GM12865 (cell line): ENCODE results near the gene MYH11.
A peak's percentile ranks its signal among the peaks of the same experiment; 100 is the strongest.
"Not testable (repeated sequence)": the region's sequence is repeated elsewhere in the genome, so short reads cannot be mapped to it uniquely, and the experiment has no call there.

Source experiments
- DNase-seq: peaks from one replicate; pipeline ENCODE4 v3.0.0; 2010; ENCODE audit warnings: low read depth
- H3K4me3 ChIP-seq: 2 replicates; pipeline ENCODE4 v1.5.1; 2011; ENCODE audit warnings: mild to moderate bottlenecking, low read depth, low read length, control low read depth
- TF ChIP-seq, protein P1 (sequence below): IDR thresholded peaks from 2 replicates; pipeline ENCODE4 v1.5.1; 2011; ENCODE audit warnings: low read length, control low read depth, low read depth, inconsistent platforms; ENCODE audit not compliant: insufficient read depth; ENCODE audit errors: missing control alignments

Gene MYH11

DNA sequence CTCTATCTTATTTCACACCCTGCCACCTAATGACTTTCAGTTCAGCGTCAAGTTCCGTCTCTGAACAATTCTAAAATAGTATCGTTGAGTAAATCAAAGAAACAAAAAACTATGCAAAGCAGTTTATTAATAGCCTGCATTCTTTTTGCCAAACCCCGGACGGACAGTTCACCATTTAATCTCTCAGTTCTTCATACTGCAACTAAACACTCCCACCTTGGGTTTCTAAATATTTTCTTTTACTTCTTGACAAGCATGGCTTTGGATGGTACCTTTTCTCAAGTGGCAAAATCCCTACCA, 1.2 kb downstream of the MYH11 start:
- no peak overlapping the region for H3K4me3 ChIP-seq
- DNase-seq = peak; percentile 73
- TF ChIP-seq, protein P1, sequence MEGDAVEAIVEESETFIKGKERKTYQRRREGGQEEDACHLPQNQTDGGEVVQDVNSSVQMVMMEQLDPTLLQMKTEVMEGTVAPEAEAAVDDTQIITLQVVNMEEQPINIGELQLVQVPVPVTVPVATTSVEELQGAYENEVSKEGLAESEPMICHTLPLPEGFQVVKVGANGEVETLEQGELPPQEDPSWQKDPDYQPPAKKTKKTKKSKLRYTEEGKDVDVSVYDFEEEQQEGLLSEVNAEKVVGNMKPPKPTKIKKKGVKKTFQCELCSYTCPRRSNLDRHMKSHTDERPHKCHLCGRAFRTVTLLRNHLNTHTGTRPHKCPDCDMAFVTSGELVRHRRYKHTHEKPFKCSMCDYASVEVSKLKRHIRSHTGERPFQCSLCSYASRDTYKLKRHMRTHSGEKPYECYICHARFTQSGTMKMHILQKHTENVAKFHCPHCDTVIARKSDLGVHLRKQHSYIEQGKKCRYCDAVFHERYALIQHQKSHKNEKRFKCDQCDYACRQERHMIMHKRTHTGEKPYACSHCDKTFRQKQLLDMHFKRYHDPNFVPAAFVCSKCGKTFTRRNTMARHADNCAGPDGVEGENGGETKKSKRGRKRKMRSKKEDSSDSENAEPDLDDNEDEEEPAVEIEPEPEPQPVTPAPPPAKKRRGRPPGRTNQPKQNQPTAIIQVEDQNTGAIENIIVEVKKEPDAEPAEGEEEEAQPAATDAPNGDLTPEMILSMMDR = no peak

DNA sequence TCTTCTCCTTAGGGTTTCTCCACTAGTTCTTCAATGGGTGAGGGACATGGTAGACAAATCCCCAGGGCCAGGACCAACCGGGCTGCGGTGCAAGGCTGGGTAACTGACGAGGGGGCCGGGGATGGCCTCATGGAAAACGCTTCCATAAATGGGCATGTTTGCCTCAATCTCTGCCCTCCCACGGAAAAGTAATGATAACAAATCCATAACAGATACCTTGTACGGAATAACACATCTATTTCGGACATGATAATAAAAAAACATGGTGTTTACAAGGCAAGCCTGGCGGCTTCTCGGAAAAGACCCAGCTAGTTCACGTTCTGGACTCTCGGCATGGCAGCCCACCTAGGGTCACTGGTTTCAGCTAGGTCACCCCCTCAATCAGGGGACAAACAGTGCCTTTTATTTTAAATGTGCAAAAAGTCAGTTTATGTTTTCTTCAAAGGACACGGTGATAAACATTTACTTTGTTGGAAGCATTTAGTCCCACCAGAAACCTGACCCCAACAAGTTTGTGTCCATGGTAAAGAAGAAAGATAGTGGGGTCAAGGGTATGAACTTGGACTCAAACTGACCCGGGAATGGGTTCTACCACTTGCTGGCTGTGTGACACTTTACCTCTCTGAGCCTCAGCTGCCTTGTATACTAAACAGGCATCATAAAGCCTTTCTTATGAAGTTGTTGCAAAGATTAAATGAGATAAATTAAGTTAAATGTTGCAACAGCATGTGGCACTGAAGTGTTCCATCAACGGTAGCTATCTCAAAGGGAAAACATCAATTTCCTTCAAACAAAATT, 1.7 kb downstream of the MYH11 start:
- no peak for DNase-seq
- H3K4me3 ChIP-seq = no peak overlapping the region
- TF ChIP-seq, protein P1 = no peak

DNA sequence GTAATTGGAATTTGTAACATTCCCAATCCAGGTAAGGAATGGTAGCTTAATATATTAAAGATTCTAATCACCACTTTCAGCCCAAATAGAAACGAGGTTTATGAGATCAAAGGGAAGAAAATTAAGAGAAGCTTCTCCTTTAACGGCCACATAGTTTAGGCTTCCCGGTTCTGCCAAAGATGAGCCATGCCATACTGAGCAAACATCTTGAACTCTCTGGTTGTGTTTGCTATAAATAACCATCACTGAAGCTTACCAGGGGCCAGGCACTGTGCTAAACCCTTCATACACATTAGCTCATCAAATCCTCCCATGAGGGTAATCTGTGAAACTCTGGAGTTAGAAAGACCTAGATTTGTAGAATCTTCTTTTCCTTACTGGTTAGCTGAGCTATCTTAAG, 2.8 kb downstream of the MYH11 start:
- DNase-seq = no peak
- TF ChIP-seq, protein P1 = no peak
- H3K4me3 ChIP-seq = no peak overlapping the region

DNA sequence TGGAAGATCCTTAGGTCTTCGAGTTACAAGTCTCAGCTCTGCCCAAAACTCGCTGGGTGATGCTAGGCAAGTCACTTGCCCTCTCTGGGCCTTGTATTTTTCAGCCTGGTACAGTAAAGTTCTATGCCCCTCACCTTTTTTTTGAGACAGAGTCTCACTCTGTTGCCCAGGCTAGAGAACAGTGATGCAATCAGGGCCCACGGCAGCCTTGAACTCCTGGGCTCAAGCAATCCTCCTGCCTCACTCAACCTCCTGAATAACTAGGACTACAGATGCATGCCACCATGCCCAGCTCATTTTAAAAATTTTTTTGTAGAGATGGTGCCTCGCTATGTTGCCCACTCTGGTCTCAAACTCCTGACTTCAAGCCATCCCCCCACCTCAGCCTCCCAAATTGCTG, 3.8 kb downstream of the MYH11 start:
- DNase-seq = no peak
- no peak overlapping the region for H3K4me3 ChIP-seq
- TF ChIP-seq, protein P1 = no peak

DNA sequence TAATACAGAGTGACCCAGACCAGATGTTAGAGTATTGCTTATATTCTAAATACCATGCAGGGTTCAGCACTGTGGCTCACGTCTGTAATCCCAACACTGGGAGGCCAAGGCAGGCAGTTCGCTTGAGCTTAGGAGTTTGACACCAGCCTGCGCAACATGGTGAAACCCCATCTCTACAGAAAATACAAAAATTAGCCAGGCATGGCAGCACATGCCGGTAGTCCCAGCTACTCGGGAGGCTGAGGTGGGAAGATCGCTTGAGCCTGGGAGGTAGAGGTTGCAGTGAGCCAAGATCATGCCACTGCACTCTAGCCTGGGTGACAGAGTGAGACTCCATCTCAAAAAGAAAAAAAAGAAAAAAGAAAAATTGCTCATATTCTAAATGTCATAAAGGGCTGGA, 6.3 kb downstream of the MYH11 start:
- H3K4me3 ChIP-seq, DNase-seq: not testable (repeated sequence)

DNA sequence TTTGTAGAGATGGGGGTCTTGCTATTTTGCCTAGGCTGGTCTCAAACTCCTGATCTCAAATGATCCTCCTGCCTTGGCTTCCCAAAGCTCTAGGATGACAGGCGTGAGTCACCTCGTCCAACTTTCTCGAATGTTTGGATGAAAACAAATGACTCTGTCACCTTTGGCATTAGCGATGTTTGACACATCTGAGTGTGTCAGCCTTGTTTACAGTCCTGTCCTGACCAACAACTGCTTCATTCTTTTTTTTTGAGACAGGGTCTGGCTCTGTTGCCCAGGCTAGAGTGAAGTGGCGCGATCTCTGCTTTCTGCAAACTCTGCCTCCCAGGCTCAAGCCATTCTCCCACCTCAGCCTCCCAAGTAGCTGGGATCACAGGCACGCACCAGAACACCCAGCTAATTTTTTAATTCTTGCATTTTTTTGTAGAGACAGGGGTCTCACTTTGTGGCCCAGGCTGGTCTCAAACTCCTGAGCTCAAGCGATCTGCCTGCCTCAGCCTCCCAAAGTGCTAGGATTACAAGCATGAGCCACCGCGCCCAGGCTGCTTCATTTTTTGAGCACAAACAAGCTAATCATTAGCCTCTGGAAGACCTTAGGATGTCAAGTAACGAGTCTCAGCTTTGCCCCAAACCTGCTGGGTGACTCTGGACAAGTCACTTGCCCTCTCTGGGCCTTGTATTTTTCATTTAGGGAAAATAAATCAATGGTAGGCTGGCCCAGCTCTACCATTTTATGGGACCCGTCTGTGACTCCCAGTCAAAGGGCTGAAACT, 7.4 kb downstream of the MYH11 start:
- no peak overlapping the region for H3K4me3 ChIP-seq
- TF ChIP-seq, protein P1 = no peak
- DNase-seq = no peak

DNA sequence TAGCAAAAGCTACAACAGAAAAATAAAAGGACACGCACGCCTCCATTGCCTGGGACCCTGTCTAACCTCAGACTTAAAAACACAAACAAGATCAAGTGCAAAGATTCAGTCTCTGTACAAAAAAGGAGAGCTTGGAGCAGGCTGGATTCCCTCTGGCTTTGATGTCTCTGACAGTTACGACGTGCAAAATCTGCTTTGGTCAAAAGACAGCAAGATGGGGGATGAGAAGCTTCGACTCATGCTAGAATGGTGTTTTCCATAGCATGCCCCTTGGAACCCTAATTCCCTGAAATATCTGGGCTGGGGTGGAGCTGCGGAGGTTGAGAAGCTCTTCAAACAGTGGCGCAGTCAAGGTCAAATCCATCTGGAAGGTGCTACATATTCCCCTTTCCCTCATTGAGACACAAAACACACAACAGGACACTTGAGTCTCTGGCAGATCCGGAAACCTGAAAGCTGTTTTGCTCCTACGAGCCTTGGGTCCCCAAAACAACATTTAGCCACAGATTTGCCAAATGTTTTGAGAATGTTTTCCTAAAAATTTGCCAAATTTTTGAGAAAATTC, 9.1 kb downstream of the MYH11 start:
- no peak for DNase-seq
- TF ChIP-seq, protein P1 = no peak
- H3K4me3 ChIP-seq = no peak overlapping the region
